Fibroblast of lung (primary cell): ENCODE results near the gene UAP1L1. TPM values are rescaled to one million over a fixed set of nuclear protein-coding genes. Genes with fewer than 3 reads are reported as not detected.

ENCODE experiments used
- DNase-seq, 2 donors: peaks; one replicate each; pipeline versions ENCODE4 v3.0.0 to v3.0.0-alpha.2; 2010; ENCODE audit warnings: low read depth in 2 of 2
- H2AFZ ChIP-seq: 2 replicates; pipeline ENCODE4 v1.5.1; 2012; ENCODE audit warnings: low read length, control low read depth, inconsistent platforms
- H3K27ac ChIP-seq: 2 replicates; pipeline ENCODE4 v1.5.1; 2011; ENCODE audit warnings: low read length, control low read depth; ENCODE audit not compliant: insufficient read depth
- H3K27me3 ChIP-seq: 2 replicates; pipeline ENCODE4 v1.5.1; 2011; ENCODE audit warnings: mild to moderate bottlenecking, low read length; ENCODE audit not compliant: control insufficient read depth, insufficient read depth
- H3K36me3 ChIP-seq: 2 replicates; pipeline ENCODE4 v1.5.1; 2011; ENCODE audit warnings: low read length; ENCODE audit not compliant: control insufficient read depth, insufficient read depth
- H3K4me1 ChIP-seq: 2 replicates; pipeline ENCODE4 v1.5.1; 2011; ENCODE audit warnings: low read length; ENCODE audit not compliant: control insufficient read depth, insufficient read depth; ENCODE audit errors: extremely low read depth
- H3K4me2 ChIP-seq: 2 replicates; pipeline ENCODE4 v1.5.1; 2011; ENCODE audit warnings: low read length, control low read depth; ENCODE audit not compliant: insufficient read depth; ENCODE audit errors: extremely low read depth
- H3K4me3 ChIP-seq, 4 experiments: fragments of 200-600 bp in 1 of 4; sonication (generic) in 1 of 4; replicated peaks in 1 of 4; 2 replicates each; pipeline ENCODE4 v1.5.1; 2011 to 2016; ENCODE audit warnings: low read length in 4 of 4, low read depth in 3 of 4, mild to moderate bottlenecking in 3 of 4, control low read depth in 2 of 4, inconsistent platforms in 1 of 4, mixed read lengths in 1 of 4; ENCODE audit not compliant: insufficient read depth in 1 of 4; ENCODE audit errors: control extremely low read depth in 1 of 4
- H3K79me2 ChIP-seq: 2 replicates; pipeline ENCODE4 v1.5.1; 2012; ENCODE audit warnings: mild to moderate bottlenecking, low read length, inconsistent platforms; ENCODE audit not compliant: control insufficient read depth, insufficient read depth
- H3K9ac ChIP-seq: 2 replicates; pipeline ENCODE4 v1.5.1; 2011; ENCODE audit warnings: mild to moderate bottlenecking, low read length, control low read depth; ENCODE audit not compliant: insufficient read depth
- H3K9me3 ChIP-seq: 2 replicates; pipeline ENCODE4 v1.5.1; 2012; ENCODE audit warnings: low read depth, low read length; ENCODE audit not compliant: control insufficient read depth, insufficient read depth
- H4K20me1 ChIP-seq: 2 replicates; pipeline ENCODE4 v1.5.1; 2011; ENCODE audit warnings: low read length; ENCODE audit not compliant: control insufficient read depth, insufficient read depth; ENCODE audit errors: extremely low read depth
- EZH2 ChIP-seq: IDR thresholded peaks from 2 replicates; pipeline ENCODE4 v1.5.1; 2012; ENCODE audit warnings: low read length, control low read depth, mild to moderate bottlenecking; ENCODE audit errors: missing control alignments
- polyA minus RNA-seq: library from RNA; depleted of rRNA, polyadenylated mRNA; stranded (reverse); fragments of >200 nt; gene quantifications from 2 replicates; pipeline ENCODE4 v1.2.3, GENCODE V29; 2011; ENCODE audit warnings: low replicate concordance
- polyA plus RNA-seq, 2 donors: library from polyadenylated mRNA; depleted of rRNA in 1 of 2; stranded (reverse) in 1 of 2; unstranded in 1 of 2; fragments of >200 nt; gene quantifications; 2 replicates each; pipeline ENCODE4 v1.2.1, GENCODE V29; 2011 to 2012; ENCODE audit warnings: missing spikeins in 1 of 2
- total RNA-seq: library from RNA; depleted of rRNA; stranded (reverse); fragments of >200 nt; gene quantifications from 2 replicates; pipeline ENCODE4 v1.2.1, GENCODE V29; 2014
- TF ChIP-seq, protein P1 (sequence below), 2 donors: IDR thresholded peaks in 1 of 2; conservative IDR thresholded peaks in 1 of 2; 1 replicate in 1 of 2; 2 replicates in 1 of 2; pipeline ENCODE4 v1.5.1; 2011 to 2012; ENCODE audit warnings: low read length in 2 of 2, control low read depth in 1 of 2, inconsistent platforms in 1 of 2, low read depth in 1 of 2, mild to moderate bottlenecking in 1 of 2

UAP1L1 gene
- 15.7 and 21.1 TPM in 2 replicates for total RNA-seq
- polyA plus RNA-seq: 16.4 and 17.9 TPM in 2 replicates
- 17.5 and 22.4 TPM in 2 replicates for polyA plus RNA-seq (2012)
- 23.5 and 28.3 TPM in 2 replicates for polyA minus RNA-seq

DNA sequence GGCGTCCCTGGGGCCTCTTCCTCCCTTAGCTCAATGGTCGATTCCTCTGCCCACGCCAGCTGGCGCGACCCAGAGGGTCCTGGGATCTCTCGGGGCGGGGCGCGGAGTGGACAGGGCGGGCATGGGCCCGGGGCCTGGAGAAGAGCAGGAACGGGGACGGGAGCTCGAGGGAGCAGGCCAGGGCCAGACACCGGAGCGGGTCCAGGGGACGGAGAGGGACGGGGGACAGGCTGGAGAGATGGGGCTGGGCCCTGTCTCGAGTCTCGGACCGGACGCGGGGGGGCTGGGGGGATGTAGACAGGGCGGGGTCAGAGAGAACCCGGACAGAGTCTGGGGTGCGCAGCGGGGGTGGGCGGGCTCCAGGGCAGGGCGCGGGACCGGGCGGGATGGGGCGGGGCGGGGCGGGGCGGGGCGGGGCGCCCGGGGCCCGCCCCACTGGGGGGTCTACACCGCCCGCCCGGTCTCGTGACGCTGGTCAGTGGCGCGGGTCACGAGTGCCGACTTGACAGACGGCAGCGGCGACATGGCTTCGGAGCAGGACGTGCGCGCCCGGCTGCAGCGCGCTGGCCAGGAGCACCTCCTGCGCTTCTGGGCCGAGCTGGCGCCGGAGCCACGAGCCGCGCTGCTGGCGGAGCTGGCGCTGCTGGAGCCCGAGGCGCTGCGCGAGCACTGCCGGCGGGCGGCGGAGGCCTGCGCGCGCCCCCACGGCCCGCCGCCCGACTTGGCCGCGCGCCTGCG is at the start of gene UAP1L1:
Gene UAP1L1 (plus strand): TSS at position 508 of the 738 bp plus-strand sequence. CDS start 16 bp downstream, at position 524.
- peak within 1 kb of the TSS; percentile 59 for H3K9ac ChIP-seq
- TF ChIP-seq, protein P1, sequence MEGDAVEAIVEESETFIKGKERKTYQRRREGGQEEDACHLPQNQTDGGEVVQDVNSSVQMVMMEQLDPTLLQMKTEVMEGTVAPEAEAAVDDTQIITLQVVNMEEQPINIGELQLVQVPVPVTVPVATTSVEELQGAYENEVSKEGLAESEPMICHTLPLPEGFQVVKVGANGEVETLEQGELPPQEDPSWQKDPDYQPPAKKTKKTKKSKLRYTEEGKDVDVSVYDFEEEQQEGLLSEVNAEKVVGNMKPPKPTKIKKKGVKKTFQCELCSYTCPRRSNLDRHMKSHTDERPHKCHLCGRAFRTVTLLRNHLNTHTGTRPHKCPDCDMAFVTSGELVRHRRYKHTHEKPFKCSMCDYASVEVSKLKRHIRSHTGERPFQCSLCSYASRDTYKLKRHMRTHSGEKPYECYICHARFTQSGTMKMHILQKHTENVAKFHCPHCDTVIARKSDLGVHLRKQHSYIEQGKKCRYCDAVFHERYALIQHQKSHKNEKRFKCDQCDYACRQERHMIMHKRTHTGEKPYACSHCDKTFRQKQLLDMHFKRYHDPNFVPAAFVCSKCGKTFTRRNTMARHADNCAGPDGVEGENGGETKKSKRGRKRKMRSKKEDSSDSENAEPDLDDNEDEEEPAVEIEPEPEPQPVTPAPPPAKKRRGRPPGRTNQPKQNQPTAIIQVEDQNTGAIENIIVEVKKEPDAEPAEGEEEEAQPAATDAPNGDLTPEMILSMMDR (conservative IDR thresholded peaks at IDR 0.05 in 1 of 2, IDR thresholded peaks at IDR 0.05 in 1 of 2; ENCODE audit: low read depth in 1 of 2, low read length in 2 of 2): no peak
- no peak for TF ChIP-seq EZH2
- DNase-seq: peak; percentile 57 to 60

DNA sequence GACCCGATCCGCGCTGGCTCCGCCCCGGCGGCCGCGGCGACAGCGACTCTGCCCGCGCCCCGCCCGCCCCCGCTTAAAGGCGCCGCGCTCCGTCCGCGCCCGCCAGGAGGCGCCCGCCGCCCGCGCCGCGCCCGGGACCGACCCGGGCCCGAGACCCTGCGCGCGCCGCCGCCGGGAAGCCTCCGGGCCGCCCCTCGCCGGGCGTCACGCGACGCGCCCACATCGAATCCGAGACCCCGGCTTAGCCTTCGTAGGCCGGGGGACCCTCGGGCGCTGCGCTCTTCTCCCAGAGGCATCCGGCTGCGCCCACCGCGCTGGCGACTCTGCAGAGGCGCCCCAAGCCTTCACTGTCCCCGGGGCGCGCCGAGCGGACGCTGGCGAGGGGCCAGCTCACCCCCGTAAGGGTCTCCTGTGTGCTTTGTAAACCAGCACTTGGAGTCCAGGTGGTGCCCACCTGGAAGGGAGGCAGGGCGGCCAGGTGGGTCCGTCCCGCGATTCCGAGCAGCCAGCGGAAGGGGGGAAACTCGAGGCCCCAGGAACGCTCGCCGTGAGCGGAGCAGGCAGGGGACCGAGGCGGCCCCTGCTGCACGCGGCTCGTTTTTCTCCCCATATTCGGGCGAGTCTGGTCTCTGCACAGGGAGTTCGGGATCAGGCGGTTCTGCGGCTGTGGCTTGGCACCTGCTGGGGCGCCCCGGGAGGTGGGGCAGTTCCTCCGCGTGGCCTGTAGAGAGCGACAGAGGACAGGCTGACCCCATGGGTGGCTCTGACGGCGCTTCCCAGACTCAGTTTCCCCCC is 48.9 kb upstream of the UAP1L1 start:
- Histone ChIP-seq H3K27ac (no peak overlapping the region), H3K27me3 (no peaks in the 10 kb centered on the region), H3K9ac (no peak overlapping the region), H3K36me3 (no peaks in the 10 kb centered on the region), H2AFZ (no peak overlapping the region), H3K4me1 (peaks cover 4% of the 10 kb centered on the region), H3K4me3 (peak overlapping the region; percentile 10 to 64 (median 29)), H4K20me1 (no peaks in the 10 kb centered on the region), H3K9me3 (no peaks in the 10 kb centered on the region), H3K4me2 (peak overlapping the region; percentile 81), H3K79me2 (no peaks in the 10 kb centered on the region)
- no peak for TF ChIP-seq EZH2
- TF ChIP-seq, protein P1 (conservative IDR thresholded peaks at IDR 0.05 in 1 of 2, IDR thresholded peaks at IDR 0.05 in 1 of 2; ENCODE audit: low read depth in 1 of 2, low read length in 2 of 2): peak in 1 of 2 donors; percentile 34
- no peak for DNase-seq

More for the DNA sequence above, at the start of gene UAP1L1:
- peaks cover 8% of the 10 kb centered on the region for H3K4me1 ChIP-seq
- H3K4me2 ChIP-seq: peak within 1 kb of the TSS; percentile 75
- H2AFZ ChIP-seq: peak within 1 kb of the TSS; percentile 55
- no peaks in the 10 kb centered on the region for H3K27me3 ChIP-seq
- H3K27ac ChIP-seq: peak within 1 kb of the TSS; percentile 44
- H3K9me3 ChIP-seq: no peaks in the 10 kb centered on the region
- H3K79me2 ChIP-seq: peaks cover 22% of the 10 kb centered on the region
- no peaks in the 10 kb centered on the region for H4K20me1 ChIP-seq
- H3K36me3 ChIP-seq: peaks cover 31% of the 10 kb centered on the region
- H3K4me3 ChIP-seq: peak within 1 kb of the TSS; percentile 61 to 80 (median 73)
